Tibial nerve (tissue), 4 donors: ENCODE measurements around the gene ATP5MC2.

Experiments
- CTCF ChIP-seq, 5 experiments: fragments of 200-600 bp in 3 of 5; fragments of 450-650 bp in 2 of 5; sonication (generic) in 3 of 5; IDR thresholded peaks; one replicate each; pipeline ENCODE4 v1.5.1; 2016 to 2019; ENCODE audit warnings: antibody characterized with exemption in 5 of 5, mild to moderate bottlenecking in 3 of 5, moderate library complexity in 2 of 5
- EP300 ChIP-seq, 2 donors: sonication (generic); formaldehyde crosslinking; IDR thresholded peaks; one replicate each; pipeline ENCODE4 v1.6.1; 2017; ENCODE audit warnings: antibody characterized with exemption in 2 of 2, mild to moderate bottlenecking in 1 of 2
- POLR2A ChIP-seq, 2 donors: fragments of 450-650 bp; IDR thresholded peaks; one replicate each; pipeline ENCODE4 v1.6.1; 2017; ENCODE audit warnings: antibody characterized with exemption in 2 of 2, mild to moderate bottlenecking in 2 of 2, moderate library complexity in 2 of 2

GRCh38 chr12:53652366-53652765 lies 23.5 kb downstream of the ATP5MC2 start:
- TF ChIP-seq EP300 (IDR thresholded peaks at IDR 0.05): no peak
- TF ChIP-seq CTCF (IDR thresholded peaks at IDR 0.05): no peak
- no peak for TF ChIP-seq POLR2A (IDR thresholded peaks at IDR 0.05)
